ENCODE results near the gene MAP3K9.

Gene MAP3K9

DNA sequence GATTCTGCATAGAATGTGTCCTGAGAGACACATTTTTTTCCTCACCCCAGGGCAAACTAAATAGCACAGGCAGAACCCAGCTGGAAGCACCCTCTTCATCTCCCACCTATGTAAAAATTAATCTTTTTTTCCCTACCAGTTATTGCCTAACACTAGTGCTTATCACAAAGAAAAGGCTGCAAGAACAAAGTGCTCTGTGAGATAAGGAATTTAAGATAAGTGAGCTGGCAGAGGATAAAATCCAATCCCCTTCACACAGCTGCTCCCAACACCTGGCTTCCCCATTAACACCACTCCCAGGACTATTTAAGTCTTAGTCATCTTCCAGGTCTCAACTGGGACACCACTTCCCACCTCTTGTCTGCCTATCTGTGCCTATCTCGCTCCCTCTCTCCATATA, 92.4 kb downstream of the MAP3K9 start:
- no peak overlapping the region for H3K9ac ChIP-seq (ENCODE audit: low read depth, low read length, poor library complexity, severe bottlenecking)
- no peaks in the 10 kb centered on the region for H3K79me2 ChIP-seq (ENCODE audit: insufficient read depth, low read length)
- H2AFZ ChIP-seq (ENCODE audit: low read length) = no peak overlapping the region
- no peak overlapping the region for H3K4me2 ChIP-seq (ENCODE audit: low read depth, low read length, poor library complexity, severe bottlenecking)
- no peaks in the 10 kb centered on the region for H3K4me1 ChIP-seq (ENCODE audit: insufficient read depth, low read length, poor library complexity, severe bottlenecking)
- no peaks in the 10 kb centered on the region for H4K20me1 ChIP-seq (ENCODE audit: insufficient read depth, low read length, poor library complexity, severe bottlenecking)
- H3F3A ChIP-seq (ENCODE audit: low read depth) = no peaks in the 10 kb centered on the region
- H3K9me2 ChIP-seq (replicated peaks; ENCODE audit: low read depth, low read length) = no peaks in the 10 kb centered on the region
- no peaks in the 10 kb centered on the region for H3K27me3 ChIP-seq (ENCODE audit: insufficient read depth, low read length, poor library complexity, severe bottlenecking)
- H3K36me3 ChIP-seq (ENCODE audit: insufficient read depth, low read length) = no peaks in the 10 kb centered on the region
- no peak overlapping the region for H3K4me3 ChIP-seq (ENCODE audit: low read length, poor library complexity, severe bottlenecking)
- no peak for TF ChIP-seq EZH2phosphoT487 (IDR thresholded peaks at IDR 0.05; ENCODE audit: borderline replicate concordance)
- TF ChIP-seq, protein P1, sequence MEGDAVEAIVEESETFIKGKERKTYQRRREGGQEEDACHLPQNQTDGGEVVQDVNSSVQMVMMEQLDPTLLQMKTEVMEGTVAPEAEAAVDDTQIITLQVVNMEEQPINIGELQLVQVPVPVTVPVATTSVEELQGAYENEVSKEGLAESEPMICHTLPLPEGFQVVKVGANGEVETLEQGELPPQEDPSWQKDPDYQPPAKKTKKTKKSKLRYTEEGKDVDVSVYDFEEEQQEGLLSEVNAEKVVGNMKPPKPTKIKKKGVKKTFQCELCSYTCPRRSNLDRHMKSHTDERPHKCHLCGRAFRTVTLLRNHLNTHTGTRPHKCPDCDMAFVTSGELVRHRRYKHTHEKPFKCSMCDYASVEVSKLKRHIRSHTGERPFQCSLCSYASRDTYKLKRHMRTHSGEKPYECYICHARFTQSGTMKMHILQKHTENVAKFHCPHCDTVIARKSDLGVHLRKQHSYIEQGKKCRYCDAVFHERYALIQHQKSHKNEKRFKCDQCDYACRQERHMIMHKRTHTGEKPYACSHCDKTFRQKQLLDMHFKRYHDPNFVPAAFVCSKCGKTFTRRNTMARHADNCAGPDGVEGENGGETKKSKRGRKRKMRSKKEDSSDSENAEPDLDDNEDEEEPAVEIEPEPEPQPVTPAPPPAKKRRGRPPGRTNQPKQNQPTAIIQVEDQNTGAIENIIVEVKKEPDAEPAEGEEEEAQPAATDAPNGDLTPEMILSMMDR (conservative IDR thresholded peaks at IDR 0.05; ENCODE audit: low read length) = no peak
- no peaks in the 10 kb centered on the region for H3K9me3 ChIP-seq (ENCODE audit: insufficient read depth, low read depth, low read length)

DNA sequence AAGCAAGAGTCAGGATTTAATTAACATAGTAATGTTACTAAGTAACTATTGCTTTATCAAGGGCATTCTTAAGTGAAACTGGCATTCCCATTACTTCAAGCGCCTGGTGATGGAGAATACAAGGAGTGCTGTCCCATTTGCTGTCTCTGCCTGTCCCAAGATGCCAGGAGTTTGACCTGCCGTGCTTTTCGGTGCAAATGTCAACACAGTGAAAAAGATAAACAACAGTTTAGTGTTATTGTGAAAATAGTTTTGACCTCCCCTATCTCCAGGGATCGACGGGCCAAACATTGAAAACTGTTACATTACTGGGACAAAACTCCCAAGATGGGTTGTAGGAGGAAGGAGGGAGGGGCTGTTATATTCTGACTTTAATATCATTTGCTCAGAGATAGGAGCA, 92.8 kb downstream of the MAP3K9 start:
- no peaks in the 10 kb centered on the region for H4K20me1 ChIP-seq (ENCODE audit: insufficient read depth, low read length, poor library complexity, severe bottlenecking)
- H3K4me3 ChIP-seq (ENCODE audit: low read length, poor library complexity, severe bottlenecking) = no peak overlapping the region
- no peaks in the 10 kb centered on the region for H3K79me2 ChIP-seq (ENCODE audit: insufficient read depth, low read length)
- no peaks in the 10 kb centered on the region for H3K4me1 ChIP-seq (ENCODE audit: insufficient read depth, low read length, poor library complexity, severe bottlenecking)
- H3K36me3 ChIP-seq (ENCODE audit: insufficient read depth, low read length) = no peaks in the 10 kb centered on the region
- no peaks in the 10 kb centered on the region for H3K9me2 ChIP-seq (replicated peaks; ENCODE audit: low read depth, low read length)
- no peaks in the 10 kb centered on the region for H3K9me3 ChIP-seq (ENCODE audit: insufficient read depth, low read depth, low read length)
- no peak overlapping the region for H3K4me2 ChIP-seq (ENCODE audit: low read depth, low read length, poor library complexity, severe bottlenecking)
- H2AFZ ChIP-seq (ENCODE audit: low read length) = no peak overlapping the region
- H3F3A ChIP-seq (ENCODE audit: low read depth) = no peaks in the 10 kb centered on the region
- H3K9ac ChIP-seq (ENCODE audit: low read depth, low read length, poor library complexity, severe bottlenecking) = no peak overlapping the region
- H3K27me3 ChIP-seq (ENCODE audit: insufficient read depth, low read length, poor library complexity, severe bottlenecking) = no peaks in the 10 kb centered on the region
- TF ChIP-seq, protein P1 (conservative IDR thresholded peaks at IDR 0.05; ENCODE audit: low read length) = no peak
- TF ChIP-seq EZH2phosphoT487 (IDR thresholded peaks at IDR 0.05; ENCODE audit: borderline replicate concordance) = no peak

DNA sequence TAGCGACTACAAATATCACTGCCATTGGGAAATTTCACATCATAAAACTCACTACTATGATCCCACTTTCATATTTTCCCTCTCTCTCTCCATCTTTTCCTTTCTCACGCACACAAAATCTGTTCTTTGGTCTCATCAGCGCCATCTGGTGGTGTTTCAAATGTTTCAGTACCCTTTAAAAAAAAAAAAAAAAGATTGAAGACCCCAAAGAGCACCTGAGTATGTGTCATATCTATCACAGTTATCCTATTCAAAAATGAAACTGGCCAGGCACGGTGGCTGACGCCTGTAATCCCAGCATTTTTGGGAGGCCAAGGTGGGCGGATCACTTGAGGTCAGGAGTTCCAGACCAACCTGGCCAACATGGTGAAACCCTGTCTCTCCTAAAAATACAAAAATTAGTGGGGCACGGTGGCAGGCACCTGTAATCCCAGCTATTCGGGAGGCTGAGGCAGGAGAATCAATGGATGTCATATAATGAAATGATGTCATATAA, 95.2 kb downstream of the MAP3K9 start:
- no peaks in the 10 kb centered on the region for H3K79me2 ChIP-seq (ENCODE audit: insufficient read depth, low read length)
- H3F3A ChIP-seq (ENCODE audit: low read depth) = no peaks in the 10 kb centered on the region
- no peak overlapping the region for H3K4me3 ChIP-seq (ENCODE audit: low read length, poor library complexity, severe bottlenecking)
- H2AFZ ChIP-seq (ENCODE audit: low read length) = peak overlapping the region; percentile 57; the same call in 1 of the 2 replicates
- no peaks in the 10 kb centered on the region for H3K36me3 ChIP-seq (ENCODE audit: insufficient read depth, low read length)
- H3K27me3 ChIP-seq (ENCODE audit: insufficient read depth, low read length, poor library complexity, severe bottlenecking) = no peaks in the 10 kb centered on the region
- TF ChIP-seq, protein P1 (conservative IDR thresholded peaks at IDR 0.05; ENCODE audit: low read length) = peak; percentile 80
- no peak for TF ChIP-seq EZH2phosphoT487 (IDR thresholded peaks at IDR 0.05; ENCODE audit: borderline replicate concordance)
- H3K9ac ChIP-seq (ENCODE audit: low read depth, low read length, poor library complexity, severe bottlenecking) = no peak overlapping the region
- H3K9me3 ChIP-seq (ENCODE audit: insufficient read depth, low read depth, low read length) = no peaks in the 10 kb centered on the region
- H3K4me2 ChIP-seq (ENCODE audit: low read depth, low read length, poor library complexity, severe bottlenecking) = peak overlapping the region; percentile 2
- no peaks in the 10 kb centered on the region for H3K4me1 ChIP-seq (ENCODE audit: insufficient read depth, low read length, poor library complexity, severe bottlenecking)
- no peaks in the 10 kb centered on the region for H4K20me1 ChIP-seq (ENCODE audit: insufficient read depth, low read length, poor library complexity, severe bottlenecking)
- no peaks in the 10 kb centered on the region for H3K9me2 ChIP-seq (replicated peaks; ENCODE audit: low read depth, low read length)

Measured in Loucy (cell line).